ENCODE data around the gene PROK2. TPM values are rescaled to one million over a fixed set of nuclear protein-coding genes. Genes with fewer than 3 reads are reported as not detected.

PROK2 gene
- total and polyA plus RNA-seq, 2 experiments from 2014 or later = 2.1 to 2.3 TPM

DNA sequence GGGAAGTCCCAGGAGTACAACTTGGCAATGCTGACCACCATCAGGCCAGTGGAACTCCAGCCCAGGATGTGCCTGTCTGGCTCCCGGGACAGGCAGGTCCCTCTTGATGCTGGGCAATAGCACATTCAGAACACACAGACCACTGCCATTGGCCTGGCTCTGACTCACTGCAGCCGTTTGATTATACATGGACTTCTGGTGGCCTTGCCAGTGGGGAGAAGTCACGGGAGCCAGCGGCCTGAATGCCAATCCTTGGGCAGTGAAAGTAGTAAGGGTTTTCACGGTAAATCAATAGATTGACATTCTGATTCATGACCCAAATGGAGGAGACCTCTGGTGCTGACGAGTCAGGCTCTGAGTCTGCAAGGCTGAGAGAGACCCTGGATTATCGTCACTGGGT, 12.5 kb upstream of the PROK2 start:
- no peaks in the 10 kb centered on the region for H3K9me2 ChIP-seq (ENCODE audit: insufficient read depth)
- Mint-ChIP-seq H3K9me3 (no peaks in the 10 kb centered on the region), H3K4me3 (no peak overlapping the region), H3K4me1 (peaks cover 28% of the 10 kb centered on the region), H3K27me3 (ENCODE audit: insufficient read depth, low read depth, poor library complexity) (no peaks in the 10 kb centered on the region), H3K36me3 (ENCODE audit: low read depth) (no peaks in the 10 kb centered on the region), H3K27ac (no peak overlapping the region)
- no peak overlapping the region for H2AFZ ChIP-seq
- H3K36me3 ChIP-seq (ENCODE audit: insufficient read depth) = no peaks in the 10 kb centered on the region
- no peak for TF ChIP-seq CREB1 (CRISPR knock-in tag; IDR thresholded peaks at IDR 0.05; ENCODE audit: low read depth)
- no peak for TF ChIP-seq NANOG (IDR thresholded peaks at IDR 0.05; ENCODE audit: borderline replicate concordance)
- no peak for TF ChIP-seq POLR2AphosphoS5 (IDR thresholded peaks at IDR 0.05; ENCODE audit: low read depth)
- no peak for TF ChIP-seq EZH2 (IDR thresholded peaks at IDR 0.05; ENCODE audit: low read depth, unreplicated experiment)
- TF ChIP-seq, protein P1, sequence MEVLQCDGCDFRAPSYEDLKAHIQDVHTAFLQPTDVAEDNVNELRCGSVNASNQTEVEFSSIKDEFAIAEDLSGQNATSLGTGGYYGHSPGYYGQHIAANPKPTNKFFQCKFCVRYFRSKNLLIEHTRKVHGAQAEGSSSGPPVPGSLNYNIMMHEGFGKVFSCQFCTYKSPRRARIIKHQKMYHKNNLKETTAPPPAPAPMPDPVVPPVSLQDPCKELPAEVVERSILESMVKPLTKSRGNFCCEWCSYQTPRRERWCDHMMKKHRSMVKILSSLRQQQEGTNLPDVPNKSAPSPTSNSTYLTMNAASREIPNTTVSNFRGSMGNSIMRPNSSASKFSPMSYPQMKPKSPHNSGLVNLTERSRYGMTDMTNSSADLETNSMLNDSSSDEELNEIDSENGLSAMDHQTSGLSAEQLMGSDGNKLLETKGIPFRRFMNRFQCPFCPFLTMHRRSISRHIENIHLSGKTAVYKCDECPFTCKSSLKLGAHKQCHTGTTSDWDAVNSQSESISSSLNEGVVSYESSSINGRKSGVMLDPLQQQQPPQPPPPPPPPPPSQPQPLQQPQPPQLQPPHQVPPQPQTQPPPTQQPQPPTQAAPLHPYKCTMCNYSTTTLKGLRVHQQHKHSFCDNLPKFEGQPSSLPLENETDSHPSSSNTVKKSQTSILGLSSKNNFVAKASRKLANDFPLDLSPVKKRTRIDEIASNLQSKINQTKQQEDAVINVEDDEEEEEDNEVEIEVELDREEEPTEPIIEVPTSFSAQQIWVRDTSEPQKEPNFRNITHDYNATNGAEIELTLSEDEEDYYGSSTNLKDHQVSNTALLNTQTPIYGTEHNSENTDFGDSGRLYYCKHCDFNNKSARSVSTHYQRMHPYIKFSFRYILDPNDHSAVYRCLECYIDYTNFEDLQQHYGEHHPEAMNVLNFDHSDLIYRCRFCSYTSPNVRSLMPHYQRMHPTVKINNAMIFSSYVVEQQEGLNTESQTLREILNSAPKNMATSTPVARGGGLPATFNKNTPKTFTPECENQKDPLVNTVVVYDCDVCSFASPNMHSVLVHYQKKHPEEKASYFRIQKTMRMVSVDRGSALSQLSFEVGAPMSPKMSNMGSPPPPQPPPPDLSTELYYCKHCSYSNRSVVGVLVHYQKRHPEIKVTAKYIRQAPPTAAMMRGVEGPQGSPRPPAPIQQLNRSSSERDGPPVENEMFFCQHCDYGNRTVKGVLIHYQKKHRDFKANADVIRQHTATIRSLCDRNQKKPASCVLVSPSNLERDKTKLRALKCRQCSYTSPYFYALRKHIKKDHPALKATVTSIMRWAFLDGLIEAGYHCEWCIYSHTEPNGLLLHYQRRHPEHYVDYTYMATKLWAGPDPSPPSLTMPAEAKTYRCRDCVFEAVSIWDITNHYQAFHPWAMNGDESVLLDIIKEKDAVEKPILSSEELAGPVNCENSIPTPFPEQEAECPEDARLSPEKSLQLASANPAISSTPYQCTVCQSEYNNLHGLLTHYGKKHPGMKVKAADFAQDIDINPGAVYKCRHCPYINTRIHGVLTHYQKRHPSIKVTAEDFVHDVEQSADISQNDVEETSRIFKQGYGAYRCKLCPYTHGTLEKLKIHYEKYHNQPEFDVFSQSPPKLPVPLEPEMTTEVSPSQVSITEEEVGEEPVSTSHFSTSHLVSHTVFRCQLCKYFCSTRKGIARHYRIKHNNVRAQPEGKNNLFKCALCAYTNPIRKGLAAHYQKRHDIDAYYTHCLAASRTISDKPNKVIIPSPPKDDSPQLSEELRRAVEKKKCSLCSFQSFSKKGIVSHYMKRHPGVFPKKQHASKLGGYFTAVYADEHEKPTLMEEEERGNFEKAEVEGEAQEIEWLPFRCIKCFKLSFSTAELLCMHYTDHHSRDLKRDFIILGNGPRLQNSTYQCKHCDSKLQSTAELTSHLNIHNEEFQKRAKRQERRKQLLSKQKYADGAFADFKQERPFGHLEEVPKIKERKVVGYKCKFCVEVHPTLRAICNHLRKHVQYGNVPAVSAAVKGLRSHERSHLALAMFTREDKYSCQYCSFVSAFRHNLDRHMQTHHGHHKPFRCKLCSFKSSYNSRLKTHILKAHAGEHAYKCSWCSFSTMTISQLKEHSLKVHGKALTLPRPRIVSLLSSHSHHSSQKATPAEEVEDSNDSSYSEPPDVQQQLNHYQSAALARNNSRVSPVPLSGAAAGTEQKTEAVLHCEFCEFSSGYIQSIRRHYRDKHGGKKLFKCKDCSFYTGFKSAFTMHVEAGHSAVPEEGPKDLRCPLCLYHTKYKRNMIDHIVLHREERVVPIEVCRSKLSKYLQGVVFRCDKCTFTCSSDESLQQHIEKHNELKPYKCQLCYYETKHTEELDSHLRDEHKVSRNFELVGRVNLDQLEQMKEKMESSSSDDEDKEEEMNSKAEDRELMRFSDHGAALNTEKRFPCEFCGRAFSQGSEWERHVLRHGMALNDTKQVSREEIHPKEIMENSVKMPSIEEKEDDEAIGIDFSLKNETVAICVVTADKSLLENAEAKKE (CRISPR knock-in tag; IDR thresholded peaks at IDR 0.05) = no peak
- TF ChIP-seq EZH2phosphoT487 (IDR thresholded peaks at IDR 0.05; ENCODE audit: unreplicated experiment) = no peak
- TF ChIP-seq, protein P2, sequence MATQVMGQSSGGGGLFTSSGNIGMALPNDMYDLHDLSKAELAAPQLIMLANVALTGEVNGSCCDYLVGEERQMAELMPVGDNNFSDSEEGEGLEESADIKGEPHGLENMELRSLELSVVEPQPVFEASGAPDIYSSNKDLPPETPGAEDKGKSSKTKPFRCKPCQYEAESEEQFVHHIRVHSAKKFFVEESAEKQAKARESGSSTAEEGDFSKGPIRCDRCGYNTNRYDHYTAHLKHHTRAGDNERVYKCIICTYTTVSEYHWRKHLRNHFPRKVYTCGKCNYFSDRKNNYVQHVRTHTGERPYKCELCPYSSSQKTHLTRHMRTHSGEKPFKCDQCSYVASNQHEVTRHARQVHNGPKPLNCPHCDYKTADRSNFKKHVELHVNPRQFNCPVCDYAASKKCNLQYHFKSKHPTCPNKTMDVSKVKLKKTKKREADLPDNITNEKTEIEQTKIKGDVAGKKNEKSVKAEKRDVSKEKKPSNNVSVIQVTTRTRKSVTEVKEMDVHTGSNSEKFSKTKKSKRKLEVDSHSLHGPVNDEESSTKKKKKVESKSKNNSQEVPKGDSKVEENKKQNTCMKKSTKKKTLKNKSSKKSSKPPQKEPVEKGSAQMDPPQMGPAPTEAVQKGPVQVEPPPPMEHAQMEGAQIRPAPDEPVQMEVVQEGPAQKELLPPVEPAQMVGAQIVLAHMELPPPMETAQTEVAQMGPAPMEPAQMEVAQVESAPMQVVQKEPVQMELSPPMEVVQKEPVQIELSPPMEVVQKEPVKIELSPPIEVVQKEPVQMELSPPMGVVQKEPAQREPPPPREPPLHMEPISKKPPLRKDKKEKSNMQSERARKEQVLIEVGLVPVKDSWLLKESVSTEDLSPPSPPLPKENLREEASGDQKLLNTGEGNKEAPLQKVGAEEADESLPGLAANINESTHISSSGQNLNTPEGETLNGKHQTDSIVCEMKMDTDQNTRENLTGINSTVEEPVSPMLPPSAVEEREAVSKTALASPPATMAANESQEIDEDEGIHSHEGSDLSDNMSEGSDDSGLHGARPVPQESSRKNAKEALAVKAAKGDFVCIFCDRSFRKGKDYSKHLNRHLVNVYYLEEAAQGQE (IDR thresholded peaks at IDR 0.05; ENCODE audit: unreplicated experiment) = no peak
- no peak for TF ChIP-seq ZNF114 (CRISPR knock-in tag; IDR thresholded peaks at IDR 0.05)
- no peak for TF ChIP-seq STAT1 (IDR thresholded peaks at IDR 0.05; ENCODE audit: unreplicated experiment)
- no peak for TF ChIP-seq ZNF331 (CRISPR knock-in tag; IDR thresholded peaks at IDR 0.05; ENCODE audit: low read depth)
- TF ChIP-seq, protein P3, sequence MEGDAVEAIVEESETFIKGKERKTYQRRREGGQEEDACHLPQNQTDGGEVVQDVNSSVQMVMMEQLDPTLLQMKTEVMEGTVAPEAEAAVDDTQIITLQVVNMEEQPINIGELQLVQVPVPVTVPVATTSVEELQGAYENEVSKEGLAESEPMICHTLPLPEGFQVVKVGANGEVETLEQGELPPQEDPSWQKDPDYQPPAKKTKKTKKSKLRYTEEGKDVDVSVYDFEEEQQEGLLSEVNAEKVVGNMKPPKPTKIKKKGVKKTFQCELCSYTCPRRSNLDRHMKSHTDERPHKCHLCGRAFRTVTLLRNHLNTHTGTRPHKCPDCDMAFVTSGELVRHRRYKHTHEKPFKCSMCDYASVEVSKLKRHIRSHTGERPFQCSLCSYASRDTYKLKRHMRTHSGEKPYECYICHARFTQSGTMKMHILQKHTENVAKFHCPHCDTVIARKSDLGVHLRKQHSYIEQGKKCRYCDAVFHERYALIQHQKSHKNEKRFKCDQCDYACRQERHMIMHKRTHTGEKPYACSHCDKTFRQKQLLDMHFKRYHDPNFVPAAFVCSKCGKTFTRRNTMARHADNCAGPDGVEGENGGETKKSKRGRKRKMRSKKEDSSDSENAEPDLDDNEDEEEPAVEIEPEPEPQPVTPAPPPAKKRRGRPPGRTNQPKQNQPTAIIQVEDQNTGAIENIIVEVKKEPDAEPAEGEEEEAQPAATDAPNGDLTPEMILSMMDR (conservative IDR thresholded peaks at IDR 0.05; ENCODE audit: low read depth in 2 of 2) = no peak
- TF ChIP-seq JUNB (IDR thresholded peaks at IDR 0.05; ENCODE audit: unreplicated experiment) = no peak
- TF ChIP-seq, protein P4, sequence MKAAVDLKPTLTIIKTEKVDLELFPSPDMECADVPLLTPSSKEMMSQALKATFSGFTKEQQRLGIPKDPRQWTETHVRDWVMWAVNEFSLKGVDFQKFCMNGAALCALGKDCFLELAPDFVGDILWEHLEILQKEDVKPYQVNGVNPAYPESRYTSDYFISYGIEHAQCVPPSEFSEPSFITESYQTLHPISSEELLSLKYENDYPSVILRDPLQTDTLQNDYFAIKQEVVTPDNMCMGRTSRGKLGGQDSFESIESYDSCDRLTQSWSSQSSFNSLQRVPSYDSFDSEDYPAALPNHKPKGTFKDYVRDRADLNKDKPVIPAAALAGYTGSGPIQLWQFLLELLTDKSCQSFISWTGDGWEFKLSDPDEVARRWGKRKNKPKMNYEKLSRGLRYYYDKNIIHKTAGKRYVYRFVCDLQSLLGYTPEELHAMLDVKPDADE (IDR thresholded peaks at IDR 0.05) = no peak
- no peak overlapping the region for H3K4me3 ChIP-seq
- H4K20me1 ChIP-seq (replicated peaks; ENCODE audit: insufficient read depth) = no peaks in the 10 kb centered on the region
- H3F3A ChIP-seq (replicated peaks; ENCODE audit: low read depth) = no peaks in the 10 kb centered on the region
- ATAC-seq (no peak), DNase-seq (ENCODE audit: low spot score) (no peak)
- H3K79me2 ChIP-seq (replicated peaks; ENCODE audit: insufficient read depth) = no peaks in the 10 kb centered on the region
- H3K4me2 ChIP-seq = no peak overlapping the region
- H3K27ac ChIP-seq (ENCODE audit: low read depth) = no peak overlapping the region
- no peaks in the 10 kb centered on the region for H3K27me3 ChIP-seq (ENCODE audit: insufficient read depth)
- H3K4me1 ChIP-seq (ENCODE audit: insufficient read depth) = peaks cover 35% of the 10 kb centered on the region
